Ectodermal cell (in vitro differentiated cells): Measurements from ENCODE around the gene MTA1.

Experiments used
- H3K27ac ChIP-seq: 2 replicates; pipeline ENCODE4 v1.7.0; 2013; ENCODE audit warnings: mild to moderate bottlenecking, low read depth, low read length; ENCODE audit not compliant: insufficient read depth, poor library complexity, severe bottlenecking
- H3K27me3 ChIP-seq: 2 replicates; pipeline ENCODE4 v1.7.0; 2013; ENCODE audit warnings: mild to moderate bottlenecking, low read length; ENCODE audit not compliant: insufficient read depth, control insufficient read depth, poor library complexity, severe bottlenecking
- H3K36me3 ChIP-seq: one replicate; pipeline ENCODE4 v1.7.0; 2013; ENCODE audit warnings: low read length; ENCODE audit not compliant: control insufficient read depth, insufficient read depth
- H3K4me1 ChIP-seq: one replicate; pipeline ENCODE4 v1.7.0; 2013; ENCODE audit warnings: low read length; ENCODE audit not compliant: control insufficient read depth, insufficient read depth
- H3K4me3 ChIP-seq: 2 replicates; pipeline ENCODE4 v1.7.0; 2013; ENCODE audit warnings: low read depth, low read length, control low read depth; ENCODE audit not compliant: insufficient read depth
- H3K9me3 ChIP-seq: 2 replicates; pipeline ENCODE4 v1.7.0; 2013; ENCODE audit warnings: mild to moderate bottlenecking, low read length, moderate library complexity; ENCODE audit not compliant: control insufficient read depth
- WGBS, 2 experiments: methylation state at CpG; one replicate each; pipeline ENCODE4 v1.1.7; 2013; ENCODE audit warnings: missing lambda C conversion rate in 2 of 2; 5-methylcytosine and 5-hydroxymethylcytosine counted together

The MTA1 gene

GRCh38 chr14:105445901-105446845 lies 26.5 kb downstream of the MTA1 start:
- no peaks in the 10 kb centered on the region for H3K27me3 ChIP-seq
- no peaks in the 10 kb centered on the region for H3K4me1 ChIP-seq
- peaks cover 17% of the 10 kb centered on the region for H3K36me3 ChIP-seq
- H3K9me3 ChIP-seq = no peaks in the 10 kb centered on the region
- H3K4me3 ChIP-seq = no peak overlapping the region
- no peak overlapping the region for H3K27ac ChIP-seq
- 95% methylated on average over 26 of the region's 26 CpGs for WGBS, 2 experiments

DNA sequence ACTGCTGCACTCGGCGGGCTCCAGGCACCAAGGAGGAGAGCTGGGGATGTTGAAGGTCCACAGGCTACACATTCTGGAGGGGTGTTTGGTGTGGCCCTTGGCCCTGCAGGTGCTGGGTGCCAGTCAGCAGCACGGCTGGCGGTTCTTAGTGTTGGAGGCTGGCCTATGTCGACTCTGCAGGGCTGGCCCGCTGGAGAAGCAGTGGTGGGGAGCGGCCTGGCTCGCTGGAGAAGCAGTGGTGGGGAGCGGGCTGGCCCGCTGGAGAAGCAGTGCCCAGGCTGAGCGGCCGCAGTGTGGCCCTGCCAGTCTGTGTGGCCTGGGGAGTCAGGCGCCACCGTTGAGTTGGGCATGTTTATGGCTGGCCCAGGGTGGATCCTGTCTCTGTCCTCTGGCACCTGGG lies 27.3 kb downstream of the MTA1 start:
- no peaks in the 10 kb centered on the region for H3K9me3 ChIP-seq
- no peaks in the 10 kb centered on the region for H3K4me1 ChIP-seq
- no peak overlapping the region for H3K4me3 ChIP-seq
- no peaks in the 10 kb centered on the region for H3K27me3 ChIP-seq
- whole genome bisulfite sequencing, 2 experiments = 88% methylated on average over 14 of the region's 14 CpGs
- H3K27ac ChIP-seq = no peak overlapping the region
- H3K36me3 ChIP-seq = peaks cover 17% of the 10 kb centered on the region

GRCh38 chr14:105447651-105448640 lies 28.3 kb downstream of the MTA1 start:
- H3K4me1 ChIP-seq = no peaks in the 10 kb centered on the region
- H3K4me3 ChIP-seq = no peak overlapping the region
- no peaks in the 10 kb centered on the region for H3K27me3 ChIP-seq
- 94% methylated on average over 31 of the region's 31 CpGs for WGBS, 2 experiments
- H3K27ac ChIP-seq = no peak overlapping the region
- H3K9me3 ChIP-seq = no peaks in the 10 kb centered on the region
- peaks cover 15% of the 10 kb centered on the region for H3K36me3 ChIP-seq

GRCh38 chr14:105448706-105449111 lies 29.1 kb downstream of the MTA1 start:
- Histone ChIP-seq H3K27ac (no peak overlapping the region), H3K4me3 (no peak overlapping the region), H3K4me1 (no peaks in the 10 kb centered on the region), H3K27me3 (no peaks in the 10 kb centered on the region), H3K36me3 (peaks cover 14% of the 10 kb centered on the region), H3K9me3 (no peaks in the 10 kb centered on the region)
- WGBS, 2 experiments = 79 to 81% methylated on average over 16 of the region's 16 CpGs

- H3K4me3 ChIP-seq = no peak overlapping the region
- peaks cover 20% of the 10 kb centered on the region for H3K36me3 ChIP-seq
- whole genome bisulfite sequencing, 2 experiments = 96 to 97% methylated on average over 47 of the region's 47 CpGs
- H3K4me1 ChIP-seq = no peaks in the 10 kb centered on the region
- no peaks in the 10 kb centered on the region for H3K27me3 ChIP-seq
- H3K27ac ChIP-seq = no peak overlapping the region
- no peaks in the 10 kb centered on the region for H3K9me3 ChIP-seq
These were observed 29.9 kb downstream of the MTA1 start for GRCh38 chr14:105449276-105450122.

- no peaks in the 10 kb centered on the region for H3K4me1 ChIP-seq
- peaks cover 26% of the 10 kb centered on the region for H3K36me3 ChIP-seq
- no peak overlapping the region for H3K4me3 ChIP-seq
- no peaks in the 10 kb centered on the region for H3K9me3 ChIP-seq
- WGBS, 2 experiments = 94 to 95% methylated on average over 22 of the region's 22 CpGs
- no peak overlapping the region for H3K27ac ChIP-seq
- H3K27me3 ChIP-seq = no peaks in the 10 kb centered on the region
These were observed 30.5 kb downstream of the MTA1 start for GRCh38 chr14:105450123-105450505.

DNA sequence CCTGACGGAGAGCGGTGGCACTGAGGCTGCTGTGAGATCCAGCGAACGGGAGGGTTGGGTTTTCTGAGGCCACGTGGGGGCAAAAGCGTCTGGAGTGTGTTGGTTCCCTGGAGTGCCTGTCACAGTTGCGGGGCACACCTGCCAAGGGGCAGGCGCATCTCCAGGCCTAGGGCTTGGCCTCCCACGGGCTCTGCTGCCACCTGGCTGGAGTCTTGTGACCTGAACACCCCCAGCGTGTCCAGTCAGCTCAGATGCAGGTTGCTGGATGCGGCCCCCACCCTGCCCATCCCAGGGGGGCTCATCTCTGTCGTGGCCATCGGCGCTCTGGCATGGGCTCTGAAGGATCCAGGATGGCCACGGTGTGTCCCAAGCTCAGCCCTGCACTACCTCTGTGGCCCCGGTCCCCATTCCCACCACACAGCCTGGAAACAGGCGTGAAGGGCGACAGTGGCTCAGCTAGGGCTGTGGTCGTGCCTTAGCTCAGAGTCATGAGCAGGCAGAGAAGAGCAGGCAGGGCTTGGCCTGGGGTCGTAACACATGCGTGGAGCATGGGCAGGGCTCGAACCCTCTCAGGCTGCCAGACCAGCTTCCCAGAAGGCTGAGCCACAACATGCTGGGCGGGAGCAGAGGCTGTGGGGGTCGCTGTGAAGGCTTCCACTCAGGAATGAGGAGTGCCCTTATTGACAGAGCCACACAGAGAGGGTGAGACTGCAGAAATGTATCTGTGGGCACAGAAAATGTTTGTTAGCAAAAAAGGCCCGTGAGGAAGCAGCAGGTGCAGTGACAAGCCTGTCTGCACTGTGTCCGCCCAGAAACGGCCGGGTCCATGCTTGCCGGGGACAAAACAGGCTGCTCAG lies 31.5 kb downstream of the MTA1 start:
- Histone ChIP-seq H3K4me3 (no peak overlapping the region), H3K27ac (no peak overlapping the region), H3K9me3 (no peaks in the 10 kb centered on the region), H3K27me3 (no peaks in the 10 kb centered on the region), H3K36me3 (peaks cover 35% of the 10 kb centered on the region), H3K4me1 (no peaks in the 10 kb centered on the region)
- WGBS, 2 experiments = 96% methylated on average over 29 of the region's 29 CpGs

GRCh38 chr14:105452963-105453362 lies 33.3 kb downstream of the MTA1 start:
- no peaks in the 10 kb centered on the region for H3K9me3 ChIP-seq
- WGBS, 2 experiments = 88 to 90% methylated on average over 14 of the region's 14 CpGs
- H3K36me3 ChIP-seq = peaks cover 35% of the 10 kb centered on the region
- H3K27me3 ChIP-seq = no peaks in the 10 kb centered on the region
- no peak overlapping the region for H3K27ac ChIP-seq
- H3K4me1 ChIP-seq = no peaks in the 10 kb centered on the region
- no peak overlapping the region for H3K4me3 ChIP-seq

- no peaks in the 10 kb centered on the region for H3K27me3 ChIP-seq
- no peak overlapping the region for H3K27ac ChIP-seq
- no peaks in the 10 kb centered on the region for H3K9me3 ChIP-seq
- H3K4me1 ChIP-seq = no peaks in the 10 kb centered on the region
- WGBS, 2 experiments = 94% methylated on average over 14 of the region's 14 CpGs
- peaks cover 35% of the 10 kb centered on the region for H3K36me3 ChIP-seq
- no peak overlapping the region for H3K4me3 ChIP-seq
These were observed 34.2 kb downstream of the MTA1 start for GRCh38 chr14:105453847-105454246.
